NCI-H2029 (cell line): ENCODE measurements around the gene TRPM1.

Source experiments
- DNase-seq: peaks from one replicate; lab custom pipeline; 2025; lab: John Stamatoyannopoulos, UW

TRPM1 gene

DNA sequence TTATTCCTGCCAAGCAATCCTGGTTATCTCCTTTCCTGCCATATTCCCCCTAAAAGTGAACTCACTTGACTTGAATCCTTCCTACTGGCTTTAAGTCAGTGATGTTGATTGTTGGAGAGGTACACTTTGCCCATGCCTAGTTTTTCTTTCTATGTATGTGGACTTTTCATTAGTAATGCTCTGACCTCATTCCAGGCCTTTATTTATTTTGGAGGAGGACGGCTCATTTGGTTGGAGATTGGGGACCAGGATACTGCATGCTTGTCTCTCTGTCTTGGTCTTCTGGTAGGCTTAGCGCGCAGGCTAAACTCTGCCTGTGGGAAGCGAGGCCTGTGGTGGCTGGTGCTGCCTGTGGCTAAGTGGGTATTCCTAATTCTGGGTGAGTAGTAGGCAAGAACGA is 81.0 kb downstream of the TRPM1 start:
- DNase-seq, result no peak

- no peak for DNase-seq
These were observed 81.5 kb downstream of the TRPM1 start for GRCh38 chr15:31019986-31020385.

GRCh38 chr15:31017311-31017710 is 84.2 kb downstream of the TRPM1 start:
- no peak for DNase-seq

DNA sequence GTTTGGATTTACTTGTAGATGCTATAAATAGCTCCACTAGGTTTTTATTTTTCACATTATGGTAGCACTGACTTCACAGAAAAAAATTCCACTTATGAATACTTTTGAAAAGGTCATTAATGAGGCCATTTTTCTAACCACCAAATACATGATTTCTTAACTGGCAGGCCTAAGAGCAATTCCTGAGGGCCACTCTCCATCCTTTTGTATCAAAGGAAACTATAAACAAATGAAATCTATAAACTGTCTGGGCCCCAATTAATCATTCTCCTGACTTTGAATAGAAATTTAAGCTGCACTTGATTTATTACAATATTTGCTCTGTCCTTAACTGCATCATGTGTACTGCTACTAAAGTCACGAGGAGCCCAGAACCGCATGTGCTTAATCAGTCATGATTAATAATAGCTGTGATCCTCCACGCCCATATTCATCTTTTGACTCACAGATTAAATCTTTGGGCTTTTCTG is 85.0 kb downstream of the TRPM1 start:
- DNase-seq, result no peak

DNA sequence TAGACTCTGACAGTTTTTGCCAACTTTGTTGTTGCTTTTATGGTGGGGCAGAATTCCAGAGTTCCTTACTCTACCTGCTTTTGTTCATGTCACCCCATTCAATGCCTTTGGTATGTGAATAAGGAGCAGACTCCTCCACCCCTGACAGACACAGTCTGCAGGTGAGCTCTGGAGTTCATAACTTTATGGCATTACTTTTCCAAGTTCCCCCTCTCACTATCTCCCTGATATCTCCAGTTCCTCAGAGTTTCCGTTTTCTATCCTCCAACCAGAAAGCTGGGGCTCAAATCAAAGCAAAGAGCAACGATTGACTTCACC is 87.0 kb downstream of the TRPM1 start:
- DNase-seq, result no peak

GRCh38 chr15:31013863-31014607 is 87.5 kb downstream of the TRPM1 start:
- no peak for DNase-seq

- DNase-seq, result no peak
These were observed 89.1 kb downstream of the TRPM1 start for GRCh38 chr15:31012455-31012854.

- DNase-seq, result no peak
These were observed 91.5 kb downstream of the TRPM1 start for GRCh38 chr15:31010036-31010435.

GRCh38 chr15:31005660-31006059 is 95.9 kb downstream of the TRPM1 start:
- DNase-seq, result no peak

GRCh38 chr15:31004220-31004733 is 97.2 kb downstream of the TRPM1 start:
- no peak for DNase-seq

- DNase-seq, result no peak
These were observed 99.8 kb downstream of the TRPM1 start for GRCh38 chr15:31001702-31002101.

DNA sequence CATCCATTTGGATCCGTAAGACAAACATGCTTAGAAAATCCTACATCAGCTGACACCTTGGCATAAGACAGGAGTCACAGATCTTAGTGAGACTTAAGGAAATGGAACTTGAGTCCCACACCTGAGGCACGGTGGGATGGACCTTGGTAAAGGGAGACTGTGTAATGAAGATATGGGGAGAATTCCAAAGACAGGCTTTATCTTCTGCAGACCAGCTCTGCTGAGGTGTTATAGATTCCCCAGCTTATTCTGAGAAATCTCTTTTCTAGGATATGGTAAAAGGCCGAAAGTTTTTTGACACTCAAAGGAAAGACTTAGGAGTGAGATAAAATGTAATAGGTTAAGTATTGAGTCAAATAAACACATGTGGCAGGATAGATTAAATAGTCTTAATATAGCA is 101.8 kb downstream of the TRPM1 start:
- no peak for DNase-seq

GRCh38 chr15:30997270-30997669 is 104.3 kb downstream of the TRPM1 start:
- no peak for DNase-seq

- DNase-seq, result no peak
These were observed 109.2 kb downstream of the TRPM1 start for GRCh38 chr15:30992249-30992864.

- DNase-seq, result peak; percentile 22
These were observed 110.0 kb downstream of the TRPM1 start, which contains the start of gene MTMR10 for GRCh38 chr15:30991255-30992235. Gene MTMR10, minus strand, starts transcription at chr15:30991628. Its CDS starts 122 bp downstream, at chr15:30991506.

DNA sequence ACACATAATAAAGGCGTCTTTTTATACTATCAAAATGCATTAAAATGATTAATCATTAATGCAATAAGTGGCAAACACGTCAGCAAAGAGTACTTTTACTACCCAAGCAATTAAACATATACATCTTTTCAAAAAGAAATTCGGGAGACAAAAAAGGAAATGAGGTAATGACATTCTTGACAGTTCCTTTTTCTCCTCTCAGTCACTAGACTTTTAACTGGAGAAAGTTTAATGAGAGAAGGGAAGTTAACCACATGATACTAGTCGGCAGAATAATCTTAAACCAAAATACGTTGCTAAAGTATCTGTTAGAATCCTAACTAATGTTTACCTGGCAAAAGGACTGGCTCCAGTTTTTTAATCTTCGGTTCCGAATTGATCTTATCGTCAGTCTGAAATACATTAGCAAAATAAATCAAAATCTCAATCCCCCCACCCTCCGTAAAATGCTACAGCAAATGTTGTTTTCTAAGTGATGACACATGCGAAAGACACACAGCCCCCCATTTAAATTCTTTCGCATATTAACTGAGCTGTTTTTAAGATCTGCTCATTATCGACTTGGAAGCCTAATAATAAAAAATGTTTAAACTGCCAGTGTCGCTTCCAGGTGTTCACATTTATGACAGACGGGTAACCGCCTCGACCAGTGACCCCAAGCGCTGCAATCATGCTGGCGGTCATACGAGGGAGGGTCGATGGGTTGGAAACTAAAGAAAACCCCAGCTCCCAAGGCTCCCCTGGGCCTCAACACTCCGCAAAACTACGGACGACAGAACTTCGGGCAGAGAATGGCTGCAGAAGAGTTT is 110.9 kb downstream of the TRPM1 start:
- no peak for DNase-seq

DNA sequence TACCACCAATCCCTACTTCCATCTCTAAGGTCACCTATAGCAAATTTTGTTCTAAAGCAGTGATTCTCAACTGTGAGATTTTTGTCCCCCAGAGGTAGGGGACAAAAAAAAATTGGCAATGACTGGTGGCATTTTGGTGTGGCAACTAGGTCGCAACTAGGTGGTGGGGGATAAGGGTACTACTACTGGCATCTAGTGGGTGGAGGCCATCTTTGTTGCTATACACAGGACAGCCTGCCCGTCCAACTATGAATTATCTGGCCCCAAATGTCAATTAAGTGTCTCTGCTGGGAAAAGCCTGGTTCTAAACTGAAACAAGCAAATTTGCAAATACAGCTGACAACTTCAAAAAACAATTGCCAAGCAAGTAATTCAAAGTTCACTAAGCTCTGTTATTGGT is 111.5 kb downstream of the TRPM1 start:
- no peak for DNase-seq

- no peak for DNase-seq
These were observed 116.4 kb downstream of the TRPM1 start for GRCh38 chr15:30985081-30985531.

DNA sequence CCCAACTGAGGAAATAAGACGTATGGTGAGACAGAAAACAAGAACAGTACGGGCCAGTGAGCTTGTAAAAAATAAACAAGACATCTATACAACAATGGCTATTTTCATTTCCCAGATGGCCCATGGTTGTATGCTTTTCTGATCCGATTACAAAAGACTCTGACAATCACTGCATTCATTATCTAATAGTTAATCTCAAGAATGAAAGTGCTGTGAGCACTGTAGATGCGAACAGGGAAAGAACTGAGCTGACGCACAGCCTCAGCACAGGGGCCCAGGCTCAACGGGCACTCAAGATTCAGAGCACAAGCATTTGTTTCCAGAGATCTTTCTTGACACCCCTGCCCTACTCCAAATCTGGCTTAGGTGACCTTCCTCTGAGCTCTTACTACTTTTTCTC is 117.0 kb downstream of the TRPM1 start:
- no peak for DNase-seq

DNA sequence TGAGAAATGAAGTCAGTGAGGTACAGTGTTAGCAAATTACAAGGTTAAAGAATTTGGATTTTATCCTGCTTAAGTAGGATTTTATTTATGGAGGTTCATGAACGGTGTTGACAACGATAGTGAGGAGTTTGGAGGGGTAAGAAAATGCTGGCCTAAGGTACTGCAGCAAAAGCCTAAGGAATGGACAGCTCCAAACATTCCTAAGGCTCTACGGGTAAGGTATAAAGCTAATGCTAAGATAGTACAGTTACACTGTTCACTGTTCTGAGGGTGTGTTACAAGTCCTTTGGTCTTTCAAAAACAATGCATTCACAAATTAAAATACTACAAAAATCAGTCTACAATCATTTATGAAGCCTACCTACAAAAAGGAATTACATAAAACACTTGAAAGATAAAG is 117.4 kb downstream of the TRPM1 start:
- no peak for DNase-seq

- no peak for DNase-seq
These were observed 122.1 kb downstream of the TRPM1 start for GRCh38 chr15:30979457-30979856.
